OCI-LY7 (cell line): ENCODE results near the gene IFITM2. TPM values are rescaled to one million over a fixed set of nuclear protein-coding genes. Genes with fewer than 3 reads are reported as not detected.
A peak's percentile ranks its signal among the peaks of the same experiment; 100 is the strongest.

Experiments used
- BruUV-seq: library from RNA; stranded (reverse); fragments of 400-500 nt; replicated peaks from 2 replicates; lab custom pipeline; 2021; lab: Mats Ljungman, UMichigan
- CTCF ChIA-PET: fragments of 300-600 bp; sonication (Branson Sonifier 250); formaldehyde crosslinking; loops from one replicate; lab custom pipeline; 2022; ENCODE audit warnings: antibody characterized with exemption; ENCODE audit not compliant: unreplicated experiment; lab: Charles Lee
- POLR2A ChIA-PET: fragments of 300-600 bp; sonication (Branson Sonifier 250); formaldehyde crosslinking; loops from one replicate; lab custom pipeline; 2022; ENCODE audit warnings: antibody characterized with exemption; lab: Charles Lee
- DNase-seq: peaks from one replicate; pipeline ENCODE4 v3.0.0-alpha.2; 2015; ENCODE audit warnings: low spot score
- H2AFZ ChIP-seq: fragments of 200-600 bp; sonication (generic), shearing (Covaris generic); 2 replicates; pipeline ENCODE4 v1.6.1; 2014; ENCODE audit warnings: mild to moderate bottlenecking, antibody characterized with exemption, low read length, moderate library complexity
- H3K27ac ChIP-seq: fragments of 200-600 bp; sonication (generic); 2 replicates; pipeline ENCODE4 v1.5.1; 2014; ENCODE audit warnings: mixed run types, low read depth, mild to moderate bottlenecking, moderate library complexity, low read length, inconsistent platforms; ENCODE audit not compliant: poor library complexity, severe bottlenecking
- H3K36me3 ChIP-seq: fragments of 200-600 bp; sonication (generic); 2 replicates; pipeline ENCODE4 v1.6.1; 2014; ENCODE audit warnings: mild to moderate bottlenecking, antibody characterized with exemption, low read length, moderate library complexity, mixed read lengths; ENCODE audit not compliant: insufficient read depth
- H3K4me1 ChIP-seq: fragments of 200-600 bp; sonication (generic); 2 replicates; pipeline ENCODE4 v1.5.1; 2014; ENCODE audit warnings: mild to moderate bottlenecking, low read length; ENCODE audit not compliant: insufficient read depth, poor library complexity, severe bottlenecking
- H3K4me2 ChIP-seq: fragments of 200-600 bp; sonication (generic); 2 replicates; pipeline ENCODE4 v1.6.1; 2014; ENCODE audit warnings: mild to moderate bottlenecking, low read length
- H3K4me3 ChIP-seq: fragments of 200-600 bp; sonication (generic); 2 replicates; pipeline ENCODE4 v1.5.1; 2014; ENCODE audit warnings: mild to moderate bottlenecking, low read depth, low read length; ENCODE audit not compliant: poor library complexity, severe bottlenecking
- H3K79me2 ChIP-seq: fragments of 200-600 bp; sonication (generic); 2 replicates; pipeline ENCODE4 v1.6.1; 2016; ENCODE audit warnings: low read depth, mild to moderate bottlenecking, low read length, moderate library complexity, mixed read lengths; ENCODE audit not compliant: insufficient read depth
- H3K9me2 ChIP-seq: fragments of 200-600 bp; sonication (generic); 2 replicates; pipeline ENCODE4 v1.6.1; 2016; ENCODE audit warnings: mild to moderate bottlenecking, low read length, mixed read lengths; ENCODE audit not compliant: insufficient read depth
- H3K9me3 ChIP-seq: fragments of 200-600 bp; sonication (generic); 2 replicates; pipeline ENCODE4 v1.6.1; 2014; ENCODE audit warnings: mild to moderate bottlenecking, mixed run types, low read length, mixed read lengths
- H4K20me1 ChIP-seq: fragments of 200-600 bp; sonication (generic); 2 replicates; pipeline ENCODE4 v1.6.1; 2014; ENCODE audit warnings: mild to moderate bottlenecking, antibody characterized with exemption, low read length, moderate library complexity, mixed read lengths; ENCODE audit not compliant: insufficient read depth
- EZH2phosphoT487 ChIP-seq: fragments of 200-600 bp; sonication (generic); IDR thresholded peaks from 2 replicates; pipeline ENCODE4 v1.6.1; 2018; ENCODE audit warnings: low read depth, borderline replicate concordance, mild to moderate bottlenecking, mixed run types, antibody characterized with exemption, low read length, moderate library complexity, mixed read lengths
- intact Hi-C: fragments of 100-400 bp; cut with micrococcal nuclease; formaldehyde crosslinking; loops from one replicate; pipeline ENCODE4 v1.10.0; 2022; ENCODE audit not compliant: unreplicated experiment
- total RNA-seq, 2 experiments: library from RNA; depleted of rRNA in 1 of 2; stranded (reverse); fragments of >200 nt in 1 of 2; shearing (Covaris generic) in 1 of 2; gene quantifications; 2 replicates each; pipeline ENCODE4 v1.2.3, GENCODE V29; 2014 to 2022
- TF ChIP-seq, protein P1 (sequence below): fragments of 200-600 bp; sonication (generic); conservative IDR thresholded peaks from 2 replicates; pipeline ENCODE4 v1.5.1; 2014; ENCODE audit warnings: mild to moderate bottlenecking, antibody characterized with exemption, low read length, moderate library complexity, mixed read lengths

Gene IFITM2
- total RNA-seq, 2 experiments from 2014 or later, result 22.1 to 117 TPM

GRCh38 chr11:287821-288477 is 19.7 kb upstream of the IFITM2 start:
- H3K9me3 ChIP-seq, result no peaks in the 10 kb centered on the region
- peak overlapping the region; percentile 34; the same call in 1 of the 2 replicates for H3K4me2 ChIP-seq
- H3K9me2 ChIP-seq, result no peaks in the 10 kb centered on the region
- H3K79me2 ChIP-seq, result no peaks in the 10 kb centered on the region
- H2AFZ ChIP-seq, result no peak overlapping the region
- no TSS peak for BruUV-seq
- H3K4me1 ChIP-seq, result no peaks in the 10 kb centered on the region
- H4K20me1 ChIP-seq, result no peaks in the 10 kb centered on the region
- POLR2A ChIA-PET, result interaction anchor here (0.8 kb wide), 1 partner anchor 12 kb away, joined by 3 read pairs; no protein-coding TSS in a partner anchor
- intact Hi-C loops, result no loop called here
- DNase-seq, result no peak
- CTCF ChIA-PET, result no interaction called here
- no peaks in the 10 kb centered on the region for H3K36me3 ChIP-seq
- H3K27ac ChIP-seq, result no peak overlapping the region
- no peak; the same call in 1 of the 2 replicates for TF ChIP-seq EZH2phosphoT487
- TF ChIP-seq, protein P1, sequence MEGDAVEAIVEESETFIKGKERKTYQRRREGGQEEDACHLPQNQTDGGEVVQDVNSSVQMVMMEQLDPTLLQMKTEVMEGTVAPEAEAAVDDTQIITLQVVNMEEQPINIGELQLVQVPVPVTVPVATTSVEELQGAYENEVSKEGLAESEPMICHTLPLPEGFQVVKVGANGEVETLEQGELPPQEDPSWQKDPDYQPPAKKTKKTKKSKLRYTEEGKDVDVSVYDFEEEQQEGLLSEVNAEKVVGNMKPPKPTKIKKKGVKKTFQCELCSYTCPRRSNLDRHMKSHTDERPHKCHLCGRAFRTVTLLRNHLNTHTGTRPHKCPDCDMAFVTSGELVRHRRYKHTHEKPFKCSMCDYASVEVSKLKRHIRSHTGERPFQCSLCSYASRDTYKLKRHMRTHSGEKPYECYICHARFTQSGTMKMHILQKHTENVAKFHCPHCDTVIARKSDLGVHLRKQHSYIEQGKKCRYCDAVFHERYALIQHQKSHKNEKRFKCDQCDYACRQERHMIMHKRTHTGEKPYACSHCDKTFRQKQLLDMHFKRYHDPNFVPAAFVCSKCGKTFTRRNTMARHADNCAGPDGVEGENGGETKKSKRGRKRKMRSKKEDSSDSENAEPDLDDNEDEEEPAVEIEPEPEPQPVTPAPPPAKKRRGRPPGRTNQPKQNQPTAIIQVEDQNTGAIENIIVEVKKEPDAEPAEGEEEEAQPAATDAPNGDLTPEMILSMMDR, result no peak
- H3K4me3 ChIP-seq, result no peak overlapping the region

DNA sequence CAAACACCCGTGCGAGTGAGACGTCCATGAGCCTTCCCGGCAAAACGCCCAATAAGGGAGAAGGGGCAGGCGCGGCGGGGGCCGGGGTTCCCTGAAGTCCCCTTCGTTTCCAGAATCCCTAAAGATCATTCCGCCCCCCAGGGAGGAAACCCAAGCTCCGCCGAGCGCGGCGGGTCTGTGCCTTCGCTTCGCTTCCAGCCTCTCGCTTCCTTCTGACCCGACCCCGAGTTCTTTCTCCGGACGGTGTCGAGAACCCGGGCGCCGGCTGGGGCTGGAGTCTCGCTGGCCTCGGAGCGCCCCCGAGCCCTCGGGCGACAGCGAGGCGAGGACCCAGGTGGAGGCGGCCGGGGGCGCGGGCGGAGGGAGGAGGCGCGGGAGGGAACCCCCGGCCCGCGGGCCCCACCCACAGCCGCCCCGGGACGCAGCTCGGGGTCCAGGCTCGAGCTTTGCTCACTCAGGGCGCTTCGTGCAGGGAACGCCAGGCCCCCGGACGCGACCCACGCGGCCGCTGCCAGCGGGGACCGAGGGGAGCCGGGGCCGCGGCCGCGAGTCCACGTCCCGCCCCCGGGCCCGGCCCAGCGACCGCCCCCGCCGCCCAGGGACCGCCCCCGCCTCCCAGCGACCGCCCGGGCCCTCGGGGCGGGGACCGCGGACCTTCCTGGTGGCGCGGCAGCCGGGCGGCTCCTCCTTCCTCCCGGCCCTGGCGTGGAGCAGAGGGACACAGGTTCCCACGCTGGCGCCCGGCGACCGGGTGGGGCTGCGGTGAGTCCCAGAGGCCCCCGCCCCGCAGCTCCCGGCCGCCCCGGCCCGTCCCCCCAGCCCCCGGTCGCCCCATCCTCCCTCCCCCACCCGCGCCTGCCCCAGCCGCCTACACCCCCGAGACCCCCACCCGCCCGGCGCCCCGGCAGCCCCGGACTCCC is 18.9 kb upstream of the IFITM2 start, which contains the start of gene PGGHG:
Gene PGGHG, plus strand, starts transcription at position 649 of the 920 bp plus-strand sequence. CDS start 691 bp downstream, outside the sequence.
- intact Hi-C loops, result no loop called here
- BruUV-seq, result no TSS peak
- H3K4me3 ChIP-seq, result peak within 1 kb of the TSS; percentile 6
- no peaks in the 10 kb centered on the region for H3K36me3 ChIP-seq
- no peak within 1 kb of the TSS for H2AFZ ChIP-seq
- no peaks in the 10 kb centered on the region for H3K79me2 ChIP-seq
- no peak for DNase-seq
- TF ChIP-seq EZH2phosphoT487, result peak; percentile 89; the same call in 1 of the 2 replicates
- TF ChIP-seq, protein P1, result no peak
- no peaks in the 10 kb centered on the region for H3K4me1 ChIP-seq
- POLR2A ChIA-PET, result no interaction called here
- H3K9me3 ChIP-seq, result no peaks in the 10 kb centered on the region
- no peak within 1 kb of the TSS for H3K27ac ChIP-seq
- CTCF ChIA-PET, result no interaction called here
- H4K20me1 ChIP-seq, result no peaks in the 10 kb centered on the region
- no peaks in the 10 kb centered on the region for H3K9me2 ChIP-seq
- peak within 1 kb of the TSS; percentile 34; the same call in 1 of the 2 replicates for H3K4me2 ChIP-seq
